B cell (primary cell): Measurements from ENCODE around the gene GFRA3. TPM values are rescaled to one million over a fixed set of nuclear protein-coding genes. Genes with fewer than 3 reads are reported as not detected.

Experiments used
- ATAC-seq: fragments of 200-7000 bp; cut with Tn5 transposase; one replicate; pipeline ENCODE4 v1.10.0; 2021; ENCODE audit warnings: low read depth, mild to moderate bottlenecking, moderate number of reproducible peaks, moderate library complexity
- CTCF ChIA-PET: fragments of 350-600 bp; sonication (Branson Sonifier 250); formaldehyde crosslinking; loops from one replicate; lab custom pipeline; 2021; ENCODE audit warnings: antibody characterized with exemption, inconsistent platforms; lab: Charles Lee
- POLR2A ChIA-PET: fragments of 350-600 bp; sonication (Branson Sonifier 250); formaldehyde crosslinking; loops from one replicate; lab custom pipeline; 2021; ENCODE audit warnings: antibody characterized with exemption; lab: Charles Lee
- DNase-seq: peaks from one replicate; pipeline ENCODE4 v3.0.0; 2013
- H2AFZ ChIP-seq: 2 replicates; pipeline ENCODE4 v1.6.1; 2012; ENCODE audit warnings: mild to moderate bottlenecking, low read depth, low read length; ENCODE audit not compliant: insufficient read depth, poor library complexity, severe bottlenecking
- H3K27ac ChIP-seq, 2 donors: 1 replicate in 1 of 2; 2 replicates in 1 of 2; pipeline ENCODE4 v1.5.1; 2012 to 2013; ENCODE audit warnings: low read length in 2 of 2, mild to moderate bottlenecking in 2 of 2, moderate library complexity in 1 of 2
- H3K27me3 ChIP-seq, 4 experiments: fragments of 200-600 bp in 1 of 4; sonication (generic) in 1 of 4; replicated peaks in 1 of 4; 1 replicate in 2 of 4; 2 replicates in 2 of 4; pipeline versions ENCODE4 v1.6.1 to v1.7.0; 2013 to 2016; ENCODE audit warnings: low read length in 3 of 4, mild to moderate bottlenecking in 2 of 4, mixed read lengths in 1 of 4, moderate library complexity in 1 of 4; ENCODE audit not compliant: insufficient read depth in 4 of 4, control insufficient read depth in 3 of 4; ENCODE audit errors: control extremely low read depth in 1 of 4
- H3K36me3 ChIP-seq, 2 experiments: replicated peaks in 1 of 2; 1 replicate in 1 of 2; 2 replicates in 1 of 2; pipeline versions ENCODE4 v1.6.1 to v1.7.1; 2013; ENCODE audit warnings: low read length in 1 of 2; ENCODE audit not compliant: insufficient read depth in 2 of 2, control insufficient read depth in 1 of 2; ENCODE audit errors: control extremely low read depth in 1 of 2, extremely low read depth in 1 of 2
- H3K4me1 ChIP-seq, 2 donors: fragments of 200-600 bp in 1 of 2; sonication (generic) in 1 of 2; 1 replicate in 1 of 2; 2 replicates in 1 of 2; pipeline versions ENCODE4 v1.5.1 to v1.6.1; 2013 to 2017; ENCODE audit warnings: low read length in 2 of 2; ENCODE audit not compliant: control insufficient read depth in 2 of 2, insufficient read depth in 2 of 2
- H3K4me2 ChIP-seq: replicated peaks from 2 replicates; pipeline ENCODE3; 2012; ENCODE audit warnings: mild to moderate bottlenecking, low read depth, low read length; ENCODE audit not compliant: poor library complexity, severe bottlenecking
- H3K4me3 ChIP-seq, 5 experiments: fragments of 200-600 bp in 1 of 5; sonication (generic) in 1 of 5; 1 replicate in 3 of 5; 2 replicates in 2 of 5; pipeline versions ENCODE4 v1.5.1 to v1.7.0; 2011 to 2016; ENCODE audit warnings: low read length in 4 of 5, mild to moderate bottlenecking in 4 of 5, low read depth in 2 of 5, control low read depth in 1 of 5, moderate library complexity in 1 of 5; ENCODE audit not compliant: insufficient read depth in 1 of 5; ENCODE audit errors: control extremely low read depth in 1 of 5, extremely low read depth in 1 of 5
- H3K79me2 ChIP-seq: fragments of 200-600 bp; sonication (generic); one replicate; pipeline ENCODE4 v1.6.0; 2016; ENCODE audit warnings: low read length; ENCODE audit not compliant: control insufficient read depth, insufficient read depth
- H3K9ac ChIP-seq: fragments of 200-600 bp; sonication (generic); 2 replicates; pipeline ENCODE4 v1.6.1; 2017; ENCODE audit warnings: mild to moderate bottlenecking, low read length, moderate library complexity
- H3K9me3 ChIP-seq, 3 donors: one replicate each; pipeline versions ENCODE4 v1.6.1 to v1.7.1; 2013; ENCODE audit warnings: low read length in 2 of 3; ENCODE audit not compliant: control insufficient read depth in 2 of 3, insufficient read depth in 1 of 3; ENCODE audit errors: control extremely low read depth in 1 of 3
- H4K20me1 ChIP-seq: 2 replicates; pipeline ENCODE4 v1.6.0; 2012; ENCODE audit warnings: mild to moderate bottlenecking, low read length; ENCODE audit not compliant: insufficient read depth, control insufficient read depth, poor library complexity, severe bottlenecking
- H3K27ac Mint-ChIP-seq: one replicate; pipeline ENCODE4 v1.8.0; 2021; ENCODE audit warnings: mixed read lengths
- H3K27me3 Mint-ChIP-seq: one replicate; pipeline ENCODE4 v1.8.0; 2021; ENCODE audit warnings: mixed read lengths
- H3K4me1 Mint-ChIP-seq: one replicate; pipeline ENCODE4 v1.8.0; 2021; ENCODE audit warnings: mixed read lengths
- H3K4me3 Mint-ChIP-seq: one replicate; pipeline ENCODE4 v1.8.0; 2021; ENCODE audit warnings: mixed read lengths
- H3K9me3 Mint-ChIP-seq: one replicate; pipeline ENCODE4 v1.8.0; 2022; ENCODE audit warnings: mixed read lengths; ENCODE audit not compliant: insufficient read depth
- CTCF ChIP-seq: fragments of 200-600 bp; IDR thresholded peaks from one replicate; pipeline ENCODE4 v1.8.0; 2022; ENCODE audit warnings: antibody characterized with exemption, mild to moderate bottlenecking
- EZH2 ChIP-seq: IDR thresholded peaks from 2 replicates; pipeline ENCODE4 v1.6.1; 2012; ENCODE audit warnings: borderline replicate concordance, low read depth, mild to moderate bottlenecking, moderate library complexity, low read length; ENCODE audit not compliant: insufficient read depth, poor library complexity, severe bottlenecking
- WGBS: methylation state at CpG from one replicate; pipeline ENCODE4 v1.1.5; 2013; ENCODE audit warnings: missing lambda C conversion rate; ENCODE audit not compliant: insufficient coverage; 5-methylcytosine and 5-hydroxymethylcytosine counted together
- intact Hi-C: fragments of 100-400 bp; cut with micrococcal nuclease; formaldehyde crosslinking; loops from one replicate; pipeline ENCODE4 v1.10.0; 2022
- polyA plus RNA-seq: library from polyadenylated mRNA; depleted of rRNA; stranded (reverse); fragments of >200 nt; gene quantifications from 2 replicates; pipeline ENCODE4 v1.2.3, GENCODE V29; 2012
- total RNA-seq, 2 donors: library from RNA; stranded (reverse); fragments of 120-200 nt in 1 of 2; gene quantifications; 1 replicate in 1 of 2; 2 replicates in 1 of 2; pipeline versions ENCODE4 v1.2.3 to v1.2.4, GENCODE V29; 2013 to 2022

Gene GFRA3
- total and polyA plus RNA-seq, 2 donors (not counting 1 experiment from before 2014, with no cell fraction given): not detected

DNA sequence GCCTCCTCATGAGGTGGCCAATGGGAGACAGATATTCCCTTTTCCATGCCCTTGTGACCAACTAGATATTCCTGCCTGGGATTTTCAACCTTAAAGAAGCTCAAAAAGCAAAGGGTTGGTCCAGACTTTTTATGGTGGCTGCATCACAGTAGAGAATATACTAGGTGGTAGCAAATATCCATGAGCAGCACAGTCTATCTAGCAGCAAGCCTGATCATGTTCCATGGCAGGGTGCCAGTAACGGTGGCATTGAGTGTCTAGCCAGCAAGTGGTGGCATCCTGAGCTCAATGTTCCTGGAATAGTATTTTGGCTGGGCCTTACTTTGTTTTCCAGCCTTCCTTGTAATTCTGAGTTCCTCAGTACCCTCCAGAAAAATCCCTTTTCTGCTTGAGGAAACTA, 31.4 kb upstream of the GFRA3 start:
- H2AFZ ChIP-seq: no peak overlapping the region
- Mint-ChIP-seq H3K4me1 (no peaks in the 10 kb centered on the region), H3K4me3 (no peak overlapping the region), H3K27me3 (no peaks in the 10 kb centered on the region), H3K27ac (no peak overlapping the region), H3K9me3 (no peaks in the 10 kb centered on the region)
- H3K36me3 ChIP-seq: no peaks in the 10 kb centered on the region
- no peaks in the 10 kb centered on the region for H3K79me2 ChIP-seq
- ATAC-seq: no peak
- no peaks in the 10 kb centered on the region for H4K20me1 ChIP-seq
- no peak for DNase-seq
- ChIA-PET POLR2A (no interaction called here), CTCF (no interaction called here)
- intact Hi-C loops: no loop called here
- H3K27me3 ChIP-seq: no peaks in the 10 kb centered on the region
- H3K4me2 ChIP-seq: no peak overlapping the region
- no peak overlapping the region for H3K4me3 ChIP-seq
- no CpG with 5 or more reads among the region's 1 CpG for WGBS
- no peaks in the 10 kb centered on the region for H3K9me3 ChIP-seq
- no peaks in the 10 kb centered on the region for H3K4me1 ChIP-seq
- H3K9ac ChIP-seq: no peak overlapping the region
- no peak overlapping the region for H3K27ac ChIP-seq
- TF ChIP-seq EZH2 (no peak), CTCF (no peak)

- Histone ChIP-seq H3K4me3 (no peak overlapping the region), H3K4me2 (no peak overlapping the region), H4K20me1 (no peaks in the 10 kb centered on the region), H3K9ac (no peak overlapping the region), H2AFZ (no peak overlapping the region), H3K9me3 (peaks cover 0 to 6% (median 0%) of the 10 kb centered on the region in 3 donors), H3K36me3 (no peaks in the 10 kb centered on the region), H3K4me1 (no peaks in the 10 kb centered on the region), H3K27ac (no peak overlapping the region), H3K27me3 (no peaks in the 10 kb centered on the region), H3K79me2 (no peaks in the 10 kb centered on the region)
- ChIA-PET CTCF (no interaction called here), POLR2A (no interaction called here)
- Mint-ChIP-seq H3K9me3 (no peaks in the 10 kb centered on the region), H3K4me1 (no peaks in the 10 kb centered on the region), H3K27me3 (no peaks in the 10 kb centered on the region), H3K4me3 (no peak overlapping the region), H3K27ac (no peak overlapping the region)
- intact Hi-C loops: no loop called here
- ATAC-seq (no peak), DNase-seq (no peak)
- WGBS: 100% methylated on average over 5 of the region's 6 CpGs
- TF ChIP-seq EZH2: no peak
- TF ChIP-seq CTCF: no peak
Measured at GRCh38 chr5:138303372-138303771, 29.0 kb upstream of the GFRA3 start.
